ENCODE measurements around the gene GCK.

GCK gene

DNA sequence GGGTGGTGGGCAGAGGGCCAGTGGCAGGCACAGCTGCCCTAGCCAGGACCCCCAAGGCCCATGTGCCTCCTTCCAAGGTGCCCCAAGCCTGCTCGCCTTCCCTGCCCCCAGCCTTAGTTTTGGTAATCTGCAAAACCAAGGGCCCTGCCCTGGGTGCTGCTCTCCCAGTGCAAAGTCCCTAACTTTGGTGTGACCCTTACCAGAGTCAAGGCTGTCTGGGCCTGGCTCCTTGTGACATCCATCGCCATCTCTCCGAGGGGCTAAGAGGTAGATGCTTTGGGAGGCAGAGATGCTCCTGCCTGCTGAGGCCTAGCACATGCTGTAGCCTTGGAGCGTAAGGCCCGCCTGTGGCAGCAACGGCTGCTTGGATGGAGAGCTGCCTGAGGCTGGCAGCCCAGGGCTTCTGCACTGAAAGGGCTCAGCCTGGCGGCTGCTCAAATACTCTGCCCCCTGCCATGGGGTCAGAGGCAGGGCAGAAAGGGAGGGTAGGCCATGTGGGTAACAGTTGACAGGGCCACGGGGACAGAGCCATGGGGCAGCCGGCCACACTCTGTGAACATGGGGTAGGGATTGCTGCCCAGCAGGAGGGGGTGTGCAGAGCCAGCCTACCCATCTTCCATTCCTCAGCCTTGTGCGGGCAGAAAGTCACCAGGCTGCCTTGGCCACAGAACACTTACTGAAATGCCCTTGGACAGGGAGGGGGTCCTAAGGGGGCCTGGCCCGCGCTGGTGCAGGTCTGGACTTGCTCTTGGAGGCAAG, 30.2 kb downstream of the GCK start:
- in situ Hi-C loops (cut with HindIII; ENCODE audit: low sequenced_read_pairs): loop anchor here (5.0 kb wide), 1 partner anchor 53 kb away; no protein-coding TSS in a partner anchor
- DNase-seq (ENCODE audit: low read depth): no peak
- H3K4me3 ChIP-seq (ENCODE audit: low read depth, low read length): no peak overlapping the region
- TF ChIP-seq CTCF (IDR thresholded peaks at IDR 0.05; ENCODE audit: low read depth, low read length, missing control alignments): no peak

DNA sequence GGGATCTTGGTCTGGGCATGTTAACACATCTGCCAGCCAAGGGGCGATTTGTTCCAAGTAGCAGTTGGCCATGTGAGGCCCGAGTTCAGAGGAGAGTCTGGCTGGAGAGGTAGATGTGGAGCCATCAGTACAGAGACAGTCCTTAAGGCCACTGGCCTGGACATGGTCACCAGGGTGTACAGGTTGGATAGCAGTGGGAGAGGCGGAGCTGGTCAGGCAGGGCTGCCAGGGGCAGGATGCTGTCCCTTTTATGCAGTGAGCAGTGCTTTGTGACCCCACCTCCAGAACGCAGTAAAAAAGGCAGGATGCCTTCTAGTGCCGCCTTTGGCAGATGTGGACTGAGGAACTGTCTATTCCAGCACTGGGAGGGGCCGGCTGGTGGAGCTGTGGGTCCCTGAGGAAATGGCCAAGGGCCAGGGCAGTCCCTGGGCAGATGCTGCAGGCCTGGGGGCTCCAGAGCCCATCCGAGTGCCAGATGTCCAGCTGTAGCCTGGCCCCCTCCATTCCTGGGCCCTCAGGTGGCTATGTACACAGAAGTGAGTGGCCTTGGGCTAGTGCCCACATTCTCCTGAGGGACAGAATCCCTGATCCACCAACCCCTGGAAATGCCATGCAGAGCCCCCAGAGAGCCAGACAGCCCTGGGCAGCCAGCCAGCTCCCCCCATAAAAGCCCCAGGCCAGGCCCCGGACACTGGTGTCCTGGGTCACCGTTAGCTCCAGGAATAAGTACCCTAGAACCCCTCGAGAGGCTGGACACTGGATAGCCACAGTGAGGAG, 31.0 kb downstream of the GCK start:
- no peak for DNase-seq (ENCODE audit: low read depth)
- no peak for TF ChIP-seq CTCF (IDR thresholded peaks at IDR 0.05; ENCODE audit: low read depth, low read length, missing control alignments)
- in situ Hi-C loops (cut with HindIII; ENCODE audit: low sequenced_read_pairs): loop anchor here (5.0 kb wide), 1 partner anchor 54 kb away; no protein-coding TSS in a partner anchor
- no peak overlapping the region for H3K4me3 ChIP-seq (ENCODE audit: low read depth, low read length)

DNA sequence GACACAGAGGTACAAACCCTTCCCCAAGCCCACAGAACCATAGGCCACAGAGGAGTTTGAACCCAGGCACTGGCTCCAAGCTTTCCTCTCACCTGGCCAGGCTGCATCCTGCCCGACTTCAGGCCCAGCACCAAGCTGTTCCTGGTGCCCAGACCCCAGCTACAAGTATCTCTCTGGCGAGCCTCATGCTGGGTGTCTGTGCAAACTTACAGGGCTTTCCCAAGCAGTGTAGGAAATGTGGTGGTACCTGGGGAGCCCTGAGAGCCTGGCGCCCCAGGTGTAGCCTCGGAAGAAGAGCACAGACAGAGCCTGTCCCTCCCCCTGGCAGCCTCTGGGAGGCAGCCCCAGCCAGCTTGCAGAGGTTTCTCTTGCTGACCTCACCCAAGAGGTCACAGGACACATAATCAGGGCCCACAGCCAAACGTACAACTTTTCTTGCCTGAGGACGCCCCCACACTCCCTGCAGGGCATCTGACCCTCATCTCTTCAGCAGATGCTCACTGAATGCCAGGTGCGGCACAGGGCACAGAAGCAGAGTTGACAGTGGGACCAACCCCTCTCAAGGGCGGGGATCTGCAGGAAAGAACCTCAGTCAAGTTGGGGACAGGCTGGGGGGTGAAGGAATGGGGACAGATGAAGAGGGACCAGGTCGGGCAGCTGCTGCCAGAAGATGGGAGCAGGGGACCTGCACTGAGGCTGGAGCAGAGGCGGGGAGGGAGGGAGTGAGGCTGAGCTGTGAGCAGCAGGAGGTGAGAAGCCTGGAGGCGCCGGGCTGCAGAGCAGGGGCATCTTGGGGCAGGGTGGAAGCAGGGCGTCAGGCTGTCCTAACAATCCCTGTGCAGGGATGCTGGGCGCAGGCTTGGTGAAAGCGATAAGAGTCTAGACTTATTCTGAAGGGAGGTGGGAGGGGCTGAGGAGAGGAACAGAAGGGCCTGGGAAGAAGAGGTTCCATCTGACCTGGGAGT, 31.8 kb downstream of the GCK start:
- no peak for DNase-seq (ENCODE audit: low read depth)
- no peak for TF ChIP-seq CTCF (IDR thresholded peaks at IDR 0.05; ENCODE audit: low read depth, low read length, missing control alignments)
- in situ Hi-C loops (cut with HindIII; ENCODE audit: low sequenced_read_pairs): loop anchor here (5.0 kb wide), 1 partner anchor 55 kb away; no protein-coding TSS in a partner anchor

DNA sequence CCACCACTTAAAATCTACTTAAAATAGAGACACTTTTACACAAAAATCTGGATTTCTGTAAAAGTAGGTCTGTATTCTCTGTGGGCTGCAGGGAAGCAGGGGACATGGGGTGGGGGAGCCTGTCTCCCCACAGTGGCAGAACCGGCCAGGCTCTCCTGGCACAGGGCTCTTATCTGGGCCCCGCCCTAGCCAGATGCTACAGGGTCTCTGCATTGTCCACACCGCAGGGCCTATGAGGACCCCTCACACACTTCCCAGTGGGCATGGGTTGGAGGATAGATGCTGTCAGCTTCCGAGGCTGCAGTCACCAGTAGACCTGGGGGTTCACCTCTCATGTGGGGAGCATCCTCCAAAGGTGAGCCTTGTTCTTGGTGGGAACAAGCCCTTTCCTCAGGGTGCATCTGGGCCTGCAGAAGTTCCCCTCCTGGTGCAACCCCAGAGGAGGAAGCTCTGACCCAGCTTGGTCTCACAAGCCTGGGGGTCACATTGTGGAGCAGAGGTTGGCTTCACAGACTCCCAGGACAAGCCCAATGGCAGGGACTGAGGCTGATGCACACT, 32.7 kb downstream of the GCK start:
- in situ Hi-C loops (cut with HindIII; ENCODE audit: low sequenced_read_pairs): loop anchor here (5.0 kb wide), 1 partner anchor 56 kb away; no protein-coding TSS in a partner anchor
- TF ChIP-seq CTCF (IDR thresholded peaks at IDR 0.05; ENCODE audit: low read depth, low read length, missing control alignments): no peak
- no peak overlapping the region for H3K4me3 ChIP-seq (ENCODE audit: low read depth, low read length)
- no peak for DNase-seq (ENCODE audit: low read depth)

More for the DNA sequence above, 31.8 kb downstream of the GCK start:
- no peak overlapping the region for H3K4me3 ChIP-seq (ENCODE audit: low read depth, low read length)

GRCh38 chr7:44155191-44156185, 33.8 kb downstream of the GCK start:
- no peak for TF ChIP-seq CTCF (IDR thresholded peaks at IDR 0.05; ENCODE audit: low read depth, low read length, missing control alignments)
- in situ Hi-C loops (cut with HindIII; ENCODE audit: low sequenced_read_pairs): loop anchor here (5.0 kb wide), 1 partner anchor 57 kb away; no protein-coding TSS in a partner anchor
- no peak for DNase-seq (ENCODE audit: low read depth)
- no peak overlapping the region for H3K4me3 ChIP-seq (ENCODE audit: low read depth, low read length)

All from astrocyte of the cerebellum (primary cell).